SW 1271 (cell line): Measurements from ENCODE around the gene PELO.

Experiments used
- DNase-seq, 2 experiments: peaks; one replicate each; lab custom pipeline; 2025; lab: John Stamatoyannopoulos, UW

PELO gene

GRCh38 chr5:52772668-52773067, 15.0 kb upstream of the PELO start:
- DNase-seq: no peak

- no peak for DNase-seq
Measured at GRCh38 chr5:52773342-52773741, 14.4 kb upstream of the PELO start.

GRCh38 chr5:52774005-52774410, 13.7 kb upstream of the PELO start:
- DNase-seq: no peak

GRCh38 chr5:52776116-52776515, 11.6 kb upstream of the PELO start:
- DNase-seq: no peak

GRCh38 chr5:52777186-52777585, 10.5 kb upstream of the PELO start:
- no peak for DNase-seq

GRCh38 chr5:52778781-52779180, 8.9 kb upstream of the PELO start:
- DNase-seq: no peak

- no peak for DNase-seq
Measured at GRCh38 chr5:52779213-52779612, 8.5 kb upstream of the PELO start.

GRCh38 chr5:52783226-52783959, 4.3 kb upstream of the PELO start:
- DNase-seq: peak; percentile 19 to 84

- no peak for DNase-seq
Measured at GRCh38 chr5:52784737-52785136, 3.0 kb upstream of the PELO start.

- no peak for DNase-seq
Measured at GRCh38 chr5:52786391-52786790, 1.3 kb upstream of the PELO start.

GRCh38 chr5:52786949-52787599, 642 bp upstream of the PELO start:
- no peak for DNase-seq

GRCh38 chr5:52788505-52788821, 747 bp downstream of the PELO start:
- no peak for DNase-seq

GRCh38 chr5:52789378-52789777, 1.7 kb downstream of the PELO start:
- no peak for DNase-seq

GRCh38 chr5:52789851-52790250, 2.1 kb downstream of the PELO start:
- DNase-seq: no peak

GRCh38 chr5:52791366-52791765, 3.6 kb downstream of the PELO start:
- no peak for DNase-seq

GRCh38 chr5:52794519-52794918, 6.8 kb downstream of the PELO start:
- DNase-seq: no peak

GRCh38 chr5:52796031-52796430, 8.3 kb downstream of the PELO start:
- no peak for DNase-seq

GRCh38 chr5:52796516-52797103, 8.9 kb downstream of the PELO start:
- DNase-seq: no peak

- DNase-seq: no peak
Measured at GRCh38 chr5:52798938-52799337, 11.2 kb downstream of the PELO start.

GRCh38 chr5:52799358-52799982, 11.8 kb downstream of the PELO start:
- peak; percentile 60 to 71 for DNase-seq

- peak; percentile 93 to 95 for DNase-seq
Measured at GRCh38 chr5:52799983-52800393, 12.3 kb downstream of the PELO start.

GRCh38 chr5:52800394-52801213, 12.9 kb downstream of the PELO start:
- peak; percentile 68 to 72 for DNase-seq
